GM12801 (cell line): Measurements from ENCODE around the gene HELZ2.

Source experiments
- CTCF ChIP-seq: IDR thresholded peaks from one replicate; pipeline ENCODE4 v1.5.1; 2011; ENCODE audit warnings: control low read depth; ENCODE audit not compliant: insufficient read length; ENCODE audit errors: extremely low read depth

Gene HELZ2

GRCh38 chr20:63545814-63546213 is 28.2 kb downstream of the HELZ2 start:
- TF ChIP-seq CTCF, result no peak

- TF ChIP-seq CTCF, result no peak
Measured at GRCh38 chr20:63544958-63545516, 29.0 kb downstream of the HELZ2 start.

GRCh38 chr20:63544241-63544957 is 29.6 kb downstream of the HELZ2 start:
- TF ChIP-seq CTCF, result no peak

GRCh38 chr20:63543733-63544132 is 30.3 kb downstream of the HELZ2 start:
- no peak for TF ChIP-seq CTCF

GRCh38 chr20:63543131-63543530 is 30.9 kb downstream of the HELZ2 start:
- no peak for TF ChIP-seq CTCF

GRCh38 chr20:63542696-63543095 is 31.3 kb downstream of the HELZ2 start:
- TF ChIP-seq CTCF, result no peak

- TF ChIP-seq CTCF, result no peak
Measured at GRCh38 chr20:63542031-63542559, 31.9 kb downstream of the HELZ2 start.
